Fibroblast of peridontal ligament (primary cell): ENCODE data around the gene TACC2.
A peak's percentile ranks its signal among the peaks of the same experiment; 100 is the strongest.
"Not testable (repeated sequence)": the region's sequence is repeated elsewhere in the genome, so short reads cannot be mapped to it uniquely, and the experiment has no call there.

Source experiments
- DNase-seq: peaks from one replicate; pipeline ENCODE4 v3.0.0-alpha.2; 2010; ENCODE audit errors: extremely low read depth

The TACC2 gene

GRCh38 chr10:122060250-122060649 is 71.3 kb downstream of the TACC2 start:
- peak; percentile 21 for DNase-seq

DNA sequence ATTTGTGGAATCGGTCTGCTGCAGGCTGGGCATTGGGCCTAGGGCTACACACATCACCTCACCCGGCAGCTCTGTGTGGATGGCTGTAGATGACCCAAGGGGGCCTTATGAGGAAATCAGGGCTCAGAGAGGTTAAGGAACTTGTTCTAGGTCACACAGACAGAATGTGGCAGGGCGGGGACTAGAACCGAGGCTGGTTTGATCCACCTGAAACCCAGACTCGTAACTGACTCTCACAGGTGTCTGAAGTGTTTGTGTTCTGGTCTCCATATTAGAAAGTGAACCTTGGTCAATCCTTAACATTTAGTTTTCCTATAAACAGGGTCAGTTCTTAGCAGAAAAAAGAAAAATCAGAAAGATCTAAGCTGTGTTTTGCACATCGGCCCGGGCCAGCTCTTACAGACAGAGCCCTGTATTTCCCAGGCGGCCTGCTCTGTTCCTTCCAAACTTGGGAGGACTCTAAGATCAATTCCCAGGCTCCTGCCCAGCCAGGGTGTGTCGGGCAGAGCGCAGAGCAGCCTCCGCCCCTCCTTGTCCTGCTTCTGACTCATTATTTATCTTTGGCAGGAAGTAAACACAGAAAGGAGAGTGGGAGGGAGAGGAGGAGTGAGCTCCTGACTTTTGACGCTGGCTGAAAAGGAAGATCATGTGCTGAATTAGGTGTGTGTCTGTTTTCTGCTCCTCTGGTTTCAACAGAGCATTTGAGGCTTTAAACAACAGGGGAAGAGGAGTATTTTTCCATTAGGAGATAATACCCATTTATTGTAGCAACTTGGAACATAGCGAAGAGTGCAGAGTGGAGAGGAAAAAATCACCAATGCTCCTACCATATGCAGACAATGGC is 74.1 kb downstream of the TACC2 start:
- peak; percentile 74 for DNase-seq

- not testable (repeated sequence) for DNase-seq
These were observed 77.5 kb downstream of the TACC2 start for GRCh38 chr10:122066337-122066939.

DNA sequence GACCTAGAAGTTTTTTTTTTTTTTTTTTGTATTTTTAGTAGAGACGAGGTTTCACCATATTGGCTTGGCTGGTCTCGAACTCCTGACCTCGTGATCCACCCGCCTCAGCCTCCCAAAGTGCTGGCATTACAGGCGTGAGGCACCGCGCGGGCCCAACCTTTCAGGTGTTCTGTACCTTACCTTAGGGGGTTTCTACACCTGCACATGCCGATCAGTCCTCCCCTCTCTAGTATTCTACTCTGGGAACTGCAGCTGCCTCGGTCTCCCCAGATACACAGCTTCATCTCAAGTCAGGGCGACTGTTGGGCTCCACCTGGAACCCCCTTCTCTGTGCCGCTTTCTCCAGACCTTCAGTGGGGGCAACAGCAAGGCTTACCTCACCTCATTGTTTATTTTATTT is 79.9 kb downstream of the TACC2 start:
- DNase-seq = no peak

- DNase-seq = no peak
These were observed 83.5 kb downstream of the TACC2 start for GRCh38 chr10:122072491-122072890.

- DNase-seq = no peak
These were observed 84.5 kb downstream of the TACC2 start for GRCh38 chr10:122073508-122073907.

DNA sequence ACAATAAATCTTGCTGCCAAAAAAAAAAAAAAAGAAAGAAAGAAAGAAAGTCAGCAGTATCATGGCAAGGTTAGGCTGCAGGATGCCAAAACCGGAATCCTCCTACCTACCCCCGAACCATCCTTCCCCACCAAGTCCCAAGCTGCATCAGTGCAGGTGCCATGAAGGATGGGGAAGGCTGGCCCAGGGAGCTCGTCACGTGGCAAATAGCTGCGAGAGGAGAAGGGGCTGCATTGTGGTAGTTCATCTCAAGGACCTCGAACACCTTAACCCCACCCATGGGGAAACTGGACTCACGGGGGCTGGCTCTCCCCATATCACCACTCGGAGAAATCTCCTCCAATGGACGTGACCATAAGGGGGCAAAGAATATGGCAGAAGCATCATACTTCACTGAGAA is 86.2 kb downstream of the TACC2 start:
- no peak for DNase-seq

- DNase-seq = not testable (repeated sequence)
These were observed 86.9 kb downstream of the TACC2 start for GRCh38 chr10:122075876-122076275.

DNA sequence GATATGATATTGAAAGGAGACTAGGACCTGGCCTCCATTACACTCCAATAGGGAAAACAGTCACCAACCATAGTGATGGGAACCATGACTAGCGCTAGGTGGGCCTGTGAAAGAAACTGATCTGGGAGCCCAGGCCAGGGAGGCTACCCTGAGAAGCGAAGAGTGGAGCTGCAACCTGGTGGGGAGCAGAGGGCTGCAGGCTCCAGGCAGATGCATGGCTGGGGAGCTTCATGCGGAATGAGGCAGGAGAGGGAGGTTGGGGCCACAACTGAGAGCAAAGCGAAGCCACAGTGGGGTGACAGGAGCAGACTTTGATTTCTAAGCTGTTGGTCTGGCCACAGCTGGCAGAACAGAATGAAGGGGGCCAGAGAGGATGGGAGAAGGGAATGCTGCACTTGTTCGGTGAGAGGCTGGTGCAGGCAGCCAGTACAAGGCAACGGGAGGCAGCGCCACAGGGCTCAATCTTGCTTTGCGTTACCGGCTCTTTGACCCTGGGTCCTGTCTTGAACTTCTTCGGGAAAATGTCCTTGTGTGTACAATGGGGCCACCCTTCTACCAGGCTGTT is 88.4 kb downstream of the TACC2 start:
- no peak for DNase-seq

GRCh38 chr10:122078326-122078725 is 89.4 kb downstream of the TACC2 start:
- no peak for DNase-seq

DNA sequence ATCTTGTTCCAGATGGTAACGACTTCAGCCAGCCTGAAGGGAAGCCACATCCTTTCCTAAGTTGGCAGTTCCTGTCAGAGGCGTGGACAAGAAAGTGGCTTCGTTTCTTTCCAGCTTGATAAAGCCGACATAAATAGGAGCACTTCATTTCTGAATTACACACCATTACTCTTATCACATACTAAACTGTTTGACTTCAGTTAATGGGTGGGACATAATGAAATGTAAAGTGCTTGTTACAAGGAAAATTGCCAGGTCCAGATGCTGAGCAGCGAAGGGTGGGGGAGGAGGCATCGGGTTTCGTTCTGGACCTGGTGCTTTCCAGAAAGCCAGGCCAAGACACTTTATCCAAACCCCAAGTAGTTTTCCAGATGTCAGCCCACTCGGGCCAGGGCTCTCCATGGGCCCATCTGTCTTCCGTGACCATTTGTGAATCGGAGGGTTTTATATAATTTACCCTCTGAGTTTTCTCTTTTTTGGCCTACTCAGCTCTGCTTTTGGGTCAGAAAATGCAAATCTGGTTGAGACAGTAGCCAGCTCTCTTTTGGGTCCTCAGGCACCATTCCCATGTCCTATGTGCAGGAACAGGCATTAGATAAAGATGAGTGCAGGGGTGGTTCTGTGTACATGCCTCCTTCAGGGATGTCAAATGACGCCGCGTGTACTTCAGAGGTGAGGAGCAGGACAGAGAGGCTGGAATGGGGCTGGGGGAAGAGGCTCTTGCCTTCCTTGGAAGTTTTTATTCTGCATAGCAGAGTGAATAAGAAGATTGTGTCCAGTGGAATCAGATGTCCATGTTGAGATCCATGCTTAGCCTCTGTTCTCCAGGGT is 90.2 kb downstream of the TACC2 start:
- DNase-seq = no peak

GRCh38 chr10:122082616-122083477 is 93.9 kb downstream of the TACC2 start:
- no peak for DNase-seq

- DNase-seq = no peak
These were observed 94.6 kb downstream of the TACC2 start for GRCh38 chr10:122083478-122084025.

- no peak for DNase-seq
These were observed 95.5 kb downstream of the TACC2 start for GRCh38 chr10:122084286-122085041.

DNA sequence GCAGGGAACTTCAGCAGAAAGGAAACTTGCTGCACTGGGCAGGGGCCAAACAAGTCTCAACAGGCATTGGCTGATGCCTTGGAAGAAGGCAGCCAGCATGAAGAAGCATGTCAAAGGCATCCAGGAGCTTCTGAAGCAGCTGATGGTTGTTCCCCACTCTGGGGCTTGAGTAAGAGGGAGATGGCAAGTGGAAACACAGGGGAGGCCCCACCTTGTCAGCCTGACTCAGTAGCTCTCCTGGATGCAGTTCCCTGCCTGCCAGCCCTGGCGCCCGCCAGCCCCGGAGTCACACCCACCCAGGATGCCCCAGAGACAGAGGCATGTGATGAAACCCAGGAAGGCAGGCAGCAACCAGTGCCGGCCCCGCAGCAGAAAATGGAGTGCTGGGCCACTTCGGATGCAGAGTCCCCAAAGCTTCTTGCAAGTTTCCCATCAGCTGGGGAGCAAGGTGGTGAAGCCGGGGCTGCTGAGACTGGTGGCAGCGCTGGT is 96.5 kb downstream of the TACC2 start:
- DNase-seq = no peak

DNA sequence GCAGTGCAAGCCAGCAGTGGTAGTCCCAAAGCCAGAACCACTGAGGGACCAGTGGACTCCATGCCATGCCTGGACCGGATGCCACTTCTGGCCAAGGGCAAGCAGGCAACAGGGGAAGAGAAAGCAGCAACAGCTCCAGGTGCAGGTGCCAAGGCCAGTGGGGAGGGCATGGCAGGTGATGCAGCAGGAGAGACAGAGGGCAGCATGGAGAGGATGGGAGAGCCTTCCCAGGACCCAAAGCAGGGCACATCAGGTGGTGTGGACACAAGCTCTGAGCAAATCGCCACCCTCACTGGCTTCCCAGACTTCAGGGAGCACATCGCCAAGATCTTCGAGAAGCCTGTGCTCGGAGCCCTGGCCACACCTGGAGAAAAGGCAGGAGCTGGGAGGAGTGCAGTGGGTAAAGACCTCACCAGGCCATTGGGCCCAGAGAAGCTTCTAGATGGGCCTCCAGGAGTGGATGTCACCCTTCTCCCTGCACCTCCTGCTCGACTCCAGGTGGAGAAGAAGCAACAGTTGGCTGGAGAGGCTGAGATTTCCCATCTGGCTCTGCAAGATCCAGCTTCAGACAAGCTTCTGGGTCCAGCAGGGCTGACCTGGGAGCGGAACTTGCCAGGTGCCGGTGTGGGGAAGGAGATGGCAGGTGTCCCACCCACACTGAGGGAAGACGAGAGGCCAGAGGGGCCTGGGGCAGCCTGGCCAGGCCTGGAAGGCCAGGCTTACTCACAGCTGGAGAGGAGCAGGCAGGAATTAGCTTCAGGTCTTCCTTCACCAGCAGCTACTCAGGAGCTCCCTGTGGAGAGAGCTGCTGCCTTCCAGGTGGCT is 97.7 kb downstream of the TACC2 start:
- no peak for DNase-seq

GRCh38 chr10:122087436-122087835 is 98.5 kb downstream of the TACC2 start:
- no peak for DNase-seq

DNA sequence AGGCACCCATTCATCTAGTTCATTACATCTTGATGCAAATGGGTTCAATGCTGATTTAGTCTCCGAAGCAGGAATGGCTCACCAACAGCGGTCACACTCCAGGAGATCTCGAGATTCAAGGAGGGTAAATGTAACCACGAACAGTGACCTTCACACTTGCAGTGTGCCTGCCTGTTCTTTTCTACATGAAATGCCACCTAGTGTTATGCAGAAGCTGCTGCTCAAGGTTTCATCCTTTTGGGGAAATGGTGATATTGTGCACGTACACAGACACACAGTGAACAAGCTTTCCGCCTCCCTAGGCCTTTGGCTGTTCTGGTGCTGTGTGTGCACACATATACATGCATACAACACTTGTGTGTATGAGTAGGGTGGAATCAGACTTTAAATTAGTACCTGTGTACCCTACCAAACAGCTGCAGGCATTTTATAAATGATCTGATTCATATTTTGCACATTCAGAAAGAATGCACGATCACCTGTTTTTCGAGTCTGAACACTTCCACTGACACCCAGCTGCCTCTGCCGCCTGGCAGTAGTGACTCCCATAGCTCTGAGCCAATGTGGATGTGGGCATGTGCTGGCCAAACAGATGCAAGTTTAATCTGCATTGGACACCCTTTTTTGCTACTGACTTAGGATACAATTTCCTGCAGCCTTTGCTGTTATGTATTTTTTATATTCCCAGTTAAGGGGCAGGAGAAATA is 100.5 kb downstream of the TACC2 start:
- no peak for DNase-seq
